Measurements from ENCODE around the gene LMAN1. TPM values are rescaled to one million over a fixed set of nuclear protein-coding genes. Genes with fewer than 3 reads are reported as not detected.

LMAN1 gene
- total RNA-seq, 1 experiment from 2014 or later = 73.7 TPM

DNA sequence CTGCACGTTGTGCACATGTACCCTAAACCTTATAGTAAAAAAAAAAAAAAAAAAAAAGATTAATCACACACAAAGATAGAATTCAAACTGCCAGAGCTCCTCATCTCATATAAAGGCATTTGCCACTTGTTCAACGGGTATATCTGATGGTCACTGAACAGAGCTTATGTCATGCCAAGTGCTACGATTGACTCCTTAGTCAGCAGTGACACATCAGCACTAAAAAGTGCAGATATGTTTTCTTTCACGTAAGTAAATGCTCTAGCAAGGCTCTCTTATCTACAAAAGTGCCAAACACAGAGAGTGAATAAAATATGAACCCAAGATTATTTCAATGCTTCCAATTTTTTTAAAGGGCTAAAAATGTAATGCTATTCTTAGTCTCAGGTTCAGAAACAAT is 1.1 kb downstream of the LMAN1 start:
- no peak for TF ChIP-seq CTCF (IDR thresholded peaks at IDR 0.05 in 2 of 3, conservative IDR thresholded peaks at IDR 0.05 in 1 of 3; ENCODE audit: borderline replicate concordance in 1 of 3, insufficient read depth in 1 of 3, low read depth in 2 of 3, low read length in 2 of 3)
- TF ChIP-seq SIN3A (IDR thresholded peaks at IDR 0.05; ENCODE audit: low read depth) = 0 out of 2 replicates have a peak, but pooled peaks have one; percentile 25
- TF ChIP-seq SP1 (IDR thresholded peaks at IDR 0.05; ENCODE audit: low read depth) = no peak
- no peak for TF ChIP-seq EZH2 (IDR thresholded peaks at IDR 0.05)
- TF ChIP-seq FOSL1 (IDR thresholded peaks at IDR 0.05; ENCODE audit: low read depth) = 0 out of 2 replicates have a peak, but pooled peaks have one; percentile 11
- H3K79me2 ChIP-seq (ENCODE audit: insufficient read depth, low read length) = peaks cover 53% of the 10 kb centered on the region
- peak; percentile 4 for DNase-seq (ENCODE audit: low read depth, low spot score)
- intact Hi-C loops (cut with micrococcal nuclease) = loop anchor here (5.0 kb wide), 1 partner anchor 44 kb away; no protein-coding TSS in a partner anchor
- no peak overlapping the region for H2AFZ ChIP-seq (ENCODE audit: low read depth, low read length, poor library complexity, severe bottlenecking)
- H4K20me1 ChIP-seq (ENCODE audit: insufficient read depth) = peaks cover 4% of the 10 kb centered on the region; the same call in 1 of the 2 replicates
- H3K9me3 ChIP-seq (ENCODE audit: control insufficient read depth in 1 of 2, insufficient read depth in 1 of 2, low read depth in 1 of 2, low read length in 2 of 2) = no peaks in the 10 kb centered on the region
- H3K27ac ChIP-seq (ENCODE audit: low read depth, low read length) = peak overlapping the region; percentile 89; the same call in 1 of the 2 replicates
- H3K4me1 ChIP-seq (ENCODE audit: control insufficient read depth in 1 of 2, insufficient read depth in 2 of 2, low read length in 2 of 2) = peaks cover 4 to 19% of the 10 kb centered on the region in 2 experiments; a peak in 2 of 4 replicates
- peaks cover 29 to 32% of the 10 kb centered on the region in 2 experiments for H3K36me3 ChIP-seq (ENCODE audit: control insufficient read depth in 1 of 2, insufficient read depth in 2 of 2, low read length in 2 of 2)
- no peaks in the 10 kb centered on the region for H3K9me2 ChIP-seq (ENCODE audit: insufficient read depth)
- H3K27me3 ChIP-seq (ENCODE audit: insufficient read depth, low read length) = no peaks in the 10 kb centered on the region
- CTCF ChIA-PET = no interaction called here
- peak overlapping the region; percentile 95 for H3K9ac ChIP-seq (ENCODE audit: low read length)
- POLR2A ChIA-PET = no interaction called here
- H3K4me2 ChIP-seq (ENCODE audit: low read length) = peak overlapping the region; percentile 87
- no peak for ATAC-seq
- BruUV-seq (replicated peaks) = TSS peak; percentile 48
- H3K4me3 ChIP-seq (replicated peaks in 1 of 2; ENCODE audit: low read depth in 1 of 2, low read length in 2 of 2) = peak overlapping the region; percentile 92 to 94
- RAD21 ChIA-PET (ENCODE audit: low non-redundant PET in 1 of 2, low total read pairs in 2 of 2, uncharacterized antibody in 2 of 2, unreplicated experiment in 2 of 2) = interaction anchor here in 1 of 2 experiments (0.7 kb wide), 1 partner anchor 1554 kb away, joined by 3 read pairs; no protein-coding TSS in a partner anchor

GRCh38 chr18:59354731-59355130 is 4.3 kb downstream of the LMAN1 start:
- Histone ChIP-seq H3K27me3 (ENCODE audit: insufficient read depth, low read length) (no peaks in the 10 kb centered on the region), H3K9me3 (ENCODE audit: control insufficient read depth in 1 of 2, insufficient read depth in 1 of 2, low read depth in 1 of 2, low read length in 2 of 2) (no peaks in the 10 kb centered on the region), H3K27ac (ENCODE audit: low read depth, low read length) (no peak overlapping the region), H4K20me1 (ENCODE audit: insufficient read depth) (peaks cover 4% of the 10 kb centered on the region; the same call in 1 of the 2 replicates), H3K36me3 (ENCODE audit: control insufficient read depth in 1 of 2, insufficient read depth in 2 of 2, low read length in 2 of 2) (peaks cover 53 to 55% of the 10 kb centered on the region in 2 experiments), H3K4me3 (replicated peaks in 1 of 2; ENCODE audit: low read depth in 1 of 2, low read length in 2 of 2) (no peak overlapping the region), H3K4me2 (ENCODE audit: low read length) (no peak overlapping the region), H3K79me2 (ENCODE audit: insufficient read depth, low read length) (peaks cover 61% of the 10 kb centered on the region), H3K9ac (ENCODE audit: low read length) (no peak overlapping the region), H3K4me1 (ENCODE audit: control insufficient read depth in 1 of 2, insufficient read depth in 2 of 2, low read length in 2 of 2) (peaks cover 4 to 16% of the 10 kb centered on the region in 2 experiments; a peak in 2 of 4 replicates), H2AFZ (ENCODE audit: low read depth, low read length, poor library complexity, severe bottlenecking) (no peak overlapping the region), H3K9me2 (ENCODE audit: insufficient read depth) (no peaks in the 10 kb centered on the region)
- no peak for ATAC-seq
- BruUV-seq (replicated peaks) = no TSS peak
- ChIA-PET RAD21 (ENCODE audit: low non-redundant PET in 1 of 2, low total read pairs in 2 of 2, uncharacterized antibody in 2 of 2, unreplicated experiment in 2 of 2) (no interaction called here), POLR2A (interaction anchor here (0.6 to 1.7 kb wide), 2 partner anchors 24 to 147 kb away, joined by 3 to 4 read pairs; no protein-coding TSS in a partner anchor), CTCF (no interaction called here)
- intact Hi-C loops (cut with micrococcal nuclease) = loop anchor here (5.0 kb wide), 1 partner anchor 48 kb away; no protein-coding TSS in a partner anchor
- TF ChIP-seq SP1 (IDR thresholded peaks at IDR 0.05; ENCODE audit: low read depth) (no peak), ELF1 (IDR thresholded peaks at IDR 0.05; ENCODE audit: borderline replicate concordance, low read depth) (no peak), JUND (IDR thresholded peaks at IDR 0.05) (no peak), MAX (IDR thresholded peaks at IDR 0.05) (no peak), SIN3A (IDR thresholded peaks at IDR 0.05; ENCODE audit: low read depth) (no peak), POLR2AphosphoS5 (IDR thresholded peaks at IDR 0.05; ENCODE audit: low read depth, low read length) (no peak), EGR1 (IDR thresholded peaks at IDR 0.05; ENCODE audit: low read depth) (no peak), FOSL1 (IDR thresholded peaks at IDR 0.05; ENCODE audit: low read depth) (no peak), YY1 (IDR thresholded peaks at IDR 0.05; ENCODE audit: extremely low read depth, insufficient replicate concordance, low read depth, low read length) (no peak)
- TF ChIP-seq, protein P1, sequence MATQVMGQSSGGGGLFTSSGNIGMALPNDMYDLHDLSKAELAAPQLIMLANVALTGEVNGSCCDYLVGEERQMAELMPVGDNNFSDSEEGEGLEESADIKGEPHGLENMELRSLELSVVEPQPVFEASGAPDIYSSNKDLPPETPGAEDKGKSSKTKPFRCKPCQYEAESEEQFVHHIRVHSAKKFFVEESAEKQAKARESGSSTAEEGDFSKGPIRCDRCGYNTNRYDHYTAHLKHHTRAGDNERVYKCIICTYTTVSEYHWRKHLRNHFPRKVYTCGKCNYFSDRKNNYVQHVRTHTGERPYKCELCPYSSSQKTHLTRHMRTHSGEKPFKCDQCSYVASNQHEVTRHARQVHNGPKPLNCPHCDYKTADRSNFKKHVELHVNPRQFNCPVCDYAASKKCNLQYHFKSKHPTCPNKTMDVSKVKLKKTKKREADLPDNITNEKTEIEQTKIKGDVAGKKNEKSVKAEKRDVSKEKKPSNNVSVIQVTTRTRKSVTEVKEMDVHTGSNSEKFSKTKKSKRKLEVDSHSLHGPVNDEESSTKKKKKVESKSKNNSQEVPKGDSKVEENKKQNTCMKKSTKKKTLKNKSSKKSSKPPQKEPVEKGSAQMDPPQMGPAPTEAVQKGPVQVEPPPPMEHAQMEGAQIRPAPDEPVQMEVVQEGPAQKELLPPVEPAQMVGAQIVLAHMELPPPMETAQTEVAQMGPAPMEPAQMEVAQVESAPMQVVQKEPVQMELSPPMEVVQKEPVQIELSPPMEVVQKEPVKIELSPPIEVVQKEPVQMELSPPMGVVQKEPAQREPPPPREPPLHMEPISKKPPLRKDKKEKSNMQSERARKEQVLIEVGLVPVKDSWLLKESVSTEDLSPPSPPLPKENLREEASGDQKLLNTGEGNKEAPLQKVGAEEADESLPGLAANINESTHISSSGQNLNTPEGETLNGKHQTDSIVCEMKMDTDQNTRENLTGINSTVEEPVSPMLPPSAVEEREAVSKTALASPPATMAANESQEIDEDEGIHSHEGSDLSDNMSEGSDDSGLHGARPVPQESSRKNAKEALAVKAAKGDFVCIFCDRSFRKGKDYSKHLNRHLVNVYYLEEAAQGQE (IDR thresholded peaks at IDR 0.05; ENCODE audit: low read depth) = no peak
- TF ChIP-seq, protein P2, sequence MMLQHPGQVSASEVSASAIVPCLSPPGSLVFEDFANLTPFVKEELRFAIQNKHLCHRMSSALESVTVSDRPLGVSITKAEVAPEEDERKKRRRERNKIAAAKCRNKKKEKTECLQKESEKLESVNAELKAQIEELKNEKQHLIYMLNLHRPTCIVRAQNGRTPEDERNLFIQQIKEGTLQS (IDR thresholded peaks at IDR 0.05) = no peak
- DNase-seq (ENCODE audit: low read depth, low spot score) = no peak

Measured in HCT116 (cell line).